B cell (primary cell): ENCODE results near the gene ABCB4. TPM values are rescaled to one million over a fixed set of nuclear protein-coding genes. Genes with fewer than 3 reads are reported as not detected.

Experiments used
- ATAC-seq: fragments of 200-7000 bp; cut with Tn5 transposase; one replicate; pipeline ENCODE4 v1.10.0; 2021; ENCODE audit warnings: low read depth, mild to moderate bottlenecking, moderate number of reproducible peaks, moderate library complexity
- CTCF ChIA-PET: fragments of 350-600 bp; sonication (Branson Sonifier 250); formaldehyde crosslinking; loops from one replicate; lab custom pipeline; 2021; ENCODE audit warnings: antibody characterized with exemption, inconsistent platforms; lab: Charles Lee
- POLR2A ChIA-PET: fragments of 350-600 bp; sonication (Branson Sonifier 250); formaldehyde crosslinking; loops from one replicate; lab custom pipeline; 2021; ENCODE audit warnings: antibody characterized with exemption; lab: Charles Lee
- DNase-seq: peaks from one replicate; pipeline ENCODE4 v3.0.0; 2013
- H2AFZ ChIP-seq: 2 replicates; pipeline ENCODE4 v1.6.1; 2012; ENCODE audit warnings: mild to moderate bottlenecking, low read depth, low read length; ENCODE audit not compliant: insufficient read depth, poor library complexity, severe bottlenecking
- H3K27ac ChIP-seq, 2 donors: 1 replicate in 1 of 2; 2 replicates in 1 of 2; pipeline ENCODE4 v1.5.1; 2012 to 2013; ENCODE audit warnings: low read length in 2 of 2, mild to moderate bottlenecking in 2 of 2, moderate library complexity in 1 of 2
- H3K27me3 ChIP-seq, 4 experiments: fragments of 200-600 bp in 1 of 4; sonication (generic) in 1 of 4; replicated peaks in 1 of 4; 1 replicate in 2 of 4; 2 replicates in 2 of 4; pipeline versions ENCODE4 v1.6.1 to v1.7.0; 2013 to 2016; ENCODE audit warnings: low read length in 3 of 4, mild to moderate bottlenecking in 2 of 4, mixed read lengths in 1 of 4, moderate library complexity in 1 of 4; ENCODE audit not compliant: insufficient read depth in 4 of 4, control insufficient read depth in 3 of 4; ENCODE audit errors: control extremely low read depth in 1 of 4
- H3K36me3 ChIP-seq, 2 experiments: replicated peaks in 1 of 2; 1 replicate in 1 of 2; 2 replicates in 1 of 2; pipeline versions ENCODE4 v1.6.1 to v1.7.1; 2013; ENCODE audit warnings: low read length in 1 of 2; ENCODE audit not compliant: insufficient read depth in 2 of 2, control insufficient read depth in 1 of 2; ENCODE audit errors: control extremely low read depth in 1 of 2, extremely low read depth in 1 of 2
- H3K4me1 ChIP-seq, 2 donors: fragments of 200-600 bp in 1 of 2; sonication (generic) in 1 of 2; 1 replicate in 1 of 2; 2 replicates in 1 of 2; pipeline versions ENCODE4 v1.5.1 to v1.6.1; 2013 to 2017; ENCODE audit warnings: low read length in 2 of 2; ENCODE audit not compliant: control insufficient read depth in 2 of 2, insufficient read depth in 2 of 2
- H3K4me2 ChIP-seq: replicated peaks from 2 replicates; pipeline ENCODE3; 2012; ENCODE audit warnings: mild to moderate bottlenecking, low read depth, low read length; ENCODE audit not compliant: poor library complexity, severe bottlenecking
- H3K4me3 ChIP-seq, 5 experiments: fragments of 200-600 bp in 1 of 5; sonication (generic) in 1 of 5; 1 replicate in 3 of 5; 2 replicates in 2 of 5; pipeline versions ENCODE4 v1.5.1 to v1.7.0; 2011 to 2016; ENCODE audit warnings: low read length in 4 of 5, mild to moderate bottlenecking in 4 of 5, low read depth in 2 of 5, control low read depth in 1 of 5, moderate library complexity in 1 of 5; ENCODE audit not compliant: insufficient read depth in 1 of 5; ENCODE audit errors: control extremely low read depth in 1 of 5, extremely low read depth in 1 of 5
- H3K79me2 ChIP-seq: fragments of 200-600 bp; sonication (generic); one replicate; pipeline ENCODE4 v1.6.0; 2016; ENCODE audit warnings: low read length; ENCODE audit not compliant: control insufficient read depth, insufficient read depth
- H3K9ac ChIP-seq: fragments of 200-600 bp; sonication (generic); 2 replicates; pipeline ENCODE4 v1.6.1; 2017; ENCODE audit warnings: mild to moderate bottlenecking, low read length, moderate library complexity
- H3K9me3 ChIP-seq, 3 donors: one replicate each; pipeline versions ENCODE4 v1.6.1 to v1.7.1; 2013; ENCODE audit warnings: low read length in 2 of 3; ENCODE audit not compliant: control insufficient read depth in 2 of 3, insufficient read depth in 1 of 3; ENCODE audit errors: control extremely low read depth in 1 of 3
- H4K20me1 ChIP-seq: 2 replicates; pipeline ENCODE4 v1.6.0; 2012; ENCODE audit warnings: mild to moderate bottlenecking, low read length; ENCODE audit not compliant: insufficient read depth, control insufficient read depth, poor library complexity, severe bottlenecking
- H3K27ac Mint-ChIP-seq: one replicate; pipeline ENCODE4 v1.8.0; 2021; ENCODE audit warnings: mixed read lengths
- H3K27me3 Mint-ChIP-seq: one replicate; pipeline ENCODE4 v1.8.0; 2021; ENCODE audit warnings: mixed read lengths
- H3K4me1 Mint-ChIP-seq: one replicate; pipeline ENCODE4 v1.8.0; 2021; ENCODE audit warnings: mixed read lengths
- H3K4me3 Mint-ChIP-seq: one replicate; pipeline ENCODE4 v1.8.0; 2021; ENCODE audit warnings: mixed read lengths
- H3K9me3 Mint-ChIP-seq: one replicate; pipeline ENCODE4 v1.8.0; 2022; ENCODE audit warnings: mixed read lengths; ENCODE audit not compliant: insufficient read depth
- CTCF ChIP-seq: fragments of 200-600 bp; IDR thresholded peaks from one replicate; pipeline ENCODE4 v1.8.0; 2022; ENCODE audit warnings: antibody characterized with exemption, mild to moderate bottlenecking
- EZH2 ChIP-seq: IDR thresholded peaks from 2 replicates; pipeline ENCODE4 v1.6.1; 2012; ENCODE audit warnings: borderline replicate concordance, low read depth, mild to moderate bottlenecking, moderate library complexity, low read length; ENCODE audit not compliant: insufficient read depth, poor library complexity, severe bottlenecking
- WGBS: methylation state at CpG from one replicate; pipeline ENCODE4 v1.1.5; 2013; ENCODE audit warnings: missing lambda C conversion rate; ENCODE audit not compliant: insufficient coverage; 5-methylcytosine and 5-hydroxymethylcytosine counted together
- intact Hi-C: fragments of 100-400 bp; cut with micrococcal nuclease; formaldehyde crosslinking; loops from one replicate; pipeline ENCODE4 v1.10.0; 2022
- polyA plus RNA-seq: library from polyadenylated mRNA; depleted of rRNA; stranded (reverse); fragments of >200 nt; gene quantifications from 2 replicates; pipeline ENCODE4 v1.2.3, GENCODE V29; 2012
- total RNA-seq, 2 donors: library from RNA; stranded (reverse); fragments of 120-200 nt in 1 of 2; gene quantifications; 1 replicate in 1 of 2; 2 replicates in 1 of 2; pipeline versions ENCODE4 v1.2.3 to v1.2.4, GENCODE V29; 2013 to 2022

The ABCB4 gene
- total and polyA plus RNA-seq, 2 donors (not counting 1 experiment from before 2014, with no cell fraction given), result 16.6 to 40.0 TPM

GRCh38 chr7:87507446-87507845, 32.0 kb upstream of the ABCB4 start:
- no peak overlapping the region for H3K4me3 Mint-ChIP-seq
- no peaks in the 10 kb centered on the region for H4K20me1 ChIP-seq
- no peak overlapping the region for H3K27ac Mint-ChIP-seq
- ATAC-seq (no peak), DNase-seq (no peak)
- peak overlapping the region in 1 of 2 donors; percentile 10 for H3K27ac ChIP-seq
- H3K36me3 ChIP-seq, result peaks cover 0 to 15% of the 10 kb centered on the region in 2 experiments
- WGBS, result 93% methylated on average over 3 of the region's 3 CpGs
- H3K27me3 ChIP-seq, result no peaks in the 10 kb centered on the region
- intact Hi-C loops, result loop anchor here (2.0 to 10.0 kb wide), 2 partner anchors 33 to 287 kb away; partner anchors contain the start of gene ABCB4
- H3K4me2 ChIP-seq, result no peak overlapping the region
- ChIA-PET POLR2A (no interaction called here), CTCF (interaction anchor here (1.3 to 3.2 kb wide), 3 partner anchors 8 to 379 kb away, joined by 3 to 26 read pairs (median 12); no protein-coding TSS in a partner anchor)
- no peaks in the 10 kb centered on the region for H3K9me3 Mint-ChIP-seq
- H2AFZ ChIP-seq, result no peak overlapping the region
- peaks cover 18 to 19% of the 10 kb centered on the region in 2 donors for H3K4me1 ChIP-seq
- peaks cover 29% of the 10 kb centered on the region for H3K4me1 Mint-ChIP-seq
- no peaks in the 10 kb centered on the region for H3K79me2 ChIP-seq
- H3K4me3 ChIP-seq, result no peak overlapping the region
- TF ChIP-seq CTCF, result no peak
- TF ChIP-seq EZH2, result no peak
- H3K9ac ChIP-seq, result no peak overlapping the region
- H3K9me3 ChIP-seq, result no peaks in the 10 kb centered on the region
- H3K27me3 Mint-ChIP-seq, result no peaks in the 10 kb centered on the region
